WTC11 (cell line): ENCODE data around the gene CNR2. TPM values are rescaled to one million over a fixed set of nuclear protein-coding genes. Genes with fewer than 3 reads are reported as not detected.

ENCODE experiments used
- ATAC-seq: fragments of 200-7000 bp; cut with Tn5 transposase; 2 replicates; pipeline ENCODE4 v1.10.0; 2021; ENCODE audit warnings: mild to moderate bottlenecking, moderate library complexity
- CTCF ChIA-PET: fragments of 300-600 bp; sonication (Branson Sonifier 250); formaldehyde crosslinking; loops from one replicate; lab custom pipeline; 2021; ENCODE audit warnings: antibody characterized with exemption; lab: Charles Lee
- POLR2A ChIA-PET: fragments of 350-600 bp; sonication (Branson Sonifier 250); formaldehyde crosslinking; loops from one replicate; lab custom pipeline; 2021; ENCODE audit warnings: antibody characterized with exemption; lab: Charles Lee
- DNase-seq: peaks from one replicate; pipeline ENCODE4 v3.0.0; 2021; ENCODE audit warnings: low spot score
- H3K27ac Mint-ChIP-seq: 2 replicates; pipeline ENCODE4 v1.8.0; 2021; ENCODE audit warnings: mixed read lengths
- H3K27me3 Mint-ChIP-seq: 2 replicates; pipeline ENCODE4 v1.8.0; 2021; ENCODE audit warnings: low read depth, mild to moderate bottlenecking, moderate library complexity, mixed read lengths
- H3K36me3 Mint-ChIP-seq: 2 replicates; pipeline ENCODE4 v1.8.0; 2021; ENCODE audit warnings: mixed read lengths
- H3K4me1 Mint-ChIP-seq: 2 replicates; pipeline ENCODE4 v1.8.0; 2022; ENCODE audit warnings: mixed read lengths
- H3K4me3 Mint-ChIP-seq: 2 replicates; pipeline ENCODE4 v1.8.0; 2021; ENCODE audit warnings: mild to moderate bottlenecking, moderate library complexity, mixed read lengths
- H3K9me3 Mint-ChIP-seq: 2 replicates; pipeline ENCODE4 v1.8.0; 2021; ENCODE audit warnings: mixed read lengths
- ATF6 ChIP-seq: sonication (generic); formaldehyde crosslinking; IDR thresholded peaks from 2 replicates; pipeline ENCODE4 v1.8.1; 2023; ENCODE audit warnings: mild to moderate bottlenecking, missing genetic modification reagents
- CREM ChIP-seq: sonication (generic); formaldehyde crosslinking; IDR thresholded peaks from 2 replicates; pipeline ENCODE4 v1.8.1; 2022; ENCODE audit warnings: mild to moderate bottlenecking, missing genetic modification reagents, moderate library complexity
- ESRRA ChIP-seq: sonication (generic); formaldehyde crosslinking; IDR thresholded peaks from 2 replicates; pipeline ENCODE4 v1.8.1; 2022; ENCODE audit warnings: mild to moderate bottlenecking, missing genetic modification reagents, borderline replicate concordance
- ETV6 ChIP-seq: sonication (generic); formaldehyde crosslinking; IDR thresholded peaks from 2 replicates; pipeline ENCODE4 v1.8.1; 2022; ENCODE audit warnings: mild to moderate bottlenecking, missing genetic modification reagents
- FOXP1 ChIP-seq: sonication (generic); formaldehyde crosslinking; IDR thresholded peaks from 2 replicates; pipeline ENCODE4 v1.8.0; 2022; ENCODE audit warnings: missing genetic modification reagents, mild to moderate bottlenecking, moderate library complexity, borderline replicate concordance
- GRHL2 ChIP-seq: fragments of 250-450 bp; sonication (Bioruptor Pico); IDR thresholded peaks from 2 replicates; pipeline ENCODE4 v1.8.0; 2022; ENCODE audit warnings: mild to moderate bottlenecking, moderate library complexity; ENCODE audit not compliant: insufficient replicate concordance, severe bottlenecking
- IRF2 ChIP-seq: sonication (generic); formaldehyde crosslinking; IDR thresholded peaks from 2 replicates; pipeline ENCODE4 v1.8.0; 2022; ENCODE audit warnings: low read depth, missing genetic modification reagents, borderline replicate concordance
- JAZF1 ChIP-seq: fragments of 250-450 bp; sonication (Bioruptor Pico); IDR thresholded peaks from 2 replicates; pipeline ENCODE4 v1.9.0; 2021; ENCODE audit warnings: moderate library complexity, mild to moderate bottlenecking, inconsistent platforms
- MAX ChIP-seq: sonication (generic); formaldehyde crosslinking; IDR thresholded peaks from 2 replicates; pipeline ENCODE4 v1.8.0; 2022; ENCODE audit warnings: mild to moderate bottlenecking, missing genetic modification reagents
- MLX ChIP-seq: sonication (generic); formaldehyde crosslinking; IDR thresholded peaks from 2 replicates; pipeline ENCODE4 v1.8.1; 2023; ENCODE audit warnings: mild to moderate bottlenecking, missing genetic modification reagents, moderate library complexity
- TP53 ChIP-seq: sonication (generic); formaldehyde crosslinking; IDR thresholded peaks from 2 replicates; pipeline ENCODE4 v1.8.1; 2023; ENCODE audit warnings: mild to moderate bottlenecking, missing genetic modification reagents
- ZNF416 ChIP-seq: fragments of 250-450 bp; sonication (Bioruptor Pico); IDR thresholded peaks from 2 replicates; pipeline ENCODE4 v1.9.0; 2021; ENCODE audit warnings: mild to moderate bottlenecking, inconsistent platforms
- ZNF423 ChIP-seq: fragments of 250-450 bp; sonication (Bioruptor Pico); IDR thresholded peaks from 2 replicates; pipeline ENCODE4 v2.1.2; 2022; ENCODE audit warnings: mild to moderate bottlenecking, moderate library complexity
- total RNA-seq: library from RNA; stranded (reverse); gene quantifications from 3 replicates; pipeline ENCODE4 v1.2.3, GENCODE V29; 2021
- TF ChIP-seq, protein P1 (sequence below): sonication (generic); formaldehyde crosslinking; IDR thresholded peaks from 2 replicates; pipeline ENCODE4 v1.8.0; 2023; ENCODE audit warnings: missing genetic modification reagents, mild to moderate bottlenecking, borderline replicate concordance
- TF ChIP-seq, protein P2 (sequence below): fragments of 250-450 bp; sonication (Bioruptor Pico); conservative IDR thresholded peaks from 2 replicates; pipeline ENCODE4 v1.9.0; 2021; ENCODE audit warnings: mild to moderate bottlenecking
- TF ChIP-seq, protein P3 (sequence below): sonication (generic); formaldehyde crosslinking; IDR thresholded peaks from 2 replicates; pipeline ENCODE4 v1.8.1; 2022; ENCODE audit warnings: mild to moderate bottlenecking, moderate library complexity, missing genetic modification reagents

The CNR2 gene
- total RNA-seq, 1 experiment from 2014 or later = not detected

DNA sequence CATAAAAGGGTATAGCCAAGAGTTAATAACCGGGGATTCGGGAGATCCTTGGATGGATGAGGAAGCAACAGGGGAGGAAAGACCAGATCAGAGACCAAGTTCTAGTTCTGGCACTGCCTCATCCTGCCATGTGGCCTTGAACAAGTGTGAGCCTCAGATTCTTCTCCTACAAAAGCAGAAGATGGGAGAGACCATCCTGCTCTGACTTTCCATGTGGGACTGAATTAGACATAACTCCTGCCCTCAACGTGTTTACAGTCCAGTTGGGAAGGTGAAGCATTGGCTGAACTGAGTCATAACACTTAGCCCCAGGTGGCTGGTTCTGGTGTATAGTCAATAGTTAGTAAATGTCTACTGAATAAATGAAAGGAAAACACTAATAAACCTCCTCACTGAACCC is 12.1 kb upstream of the CNR2 start:
- Mint-ChIP-seq H3K4me3 (no peak overlapping the region), H3K27ac (no peak overlapping the region), H3K36me3 (no peaks in the 10 kb centered on the region), H3K27me3 (no peaks in the 10 kb centered on the region; the same call in 1 of the 2 replicates), H3K9me3 (no peaks in the 10 kb centered on the region), H3K4me1 (no peaks in the 10 kb centered on the region; the same call in 1 of the 2 replicates)
- DNase-seq (no peak), ATAC-seq (no peak)
- TF ChIP-seq FOXP1 = no peak
- TF ChIP-seq MAX (CRISPR knock-in tag) = no peak
- TF ChIP-seq CREM (CRISPR knock-in tag) = no peak
- TF ChIP-seq, protein P1, sequence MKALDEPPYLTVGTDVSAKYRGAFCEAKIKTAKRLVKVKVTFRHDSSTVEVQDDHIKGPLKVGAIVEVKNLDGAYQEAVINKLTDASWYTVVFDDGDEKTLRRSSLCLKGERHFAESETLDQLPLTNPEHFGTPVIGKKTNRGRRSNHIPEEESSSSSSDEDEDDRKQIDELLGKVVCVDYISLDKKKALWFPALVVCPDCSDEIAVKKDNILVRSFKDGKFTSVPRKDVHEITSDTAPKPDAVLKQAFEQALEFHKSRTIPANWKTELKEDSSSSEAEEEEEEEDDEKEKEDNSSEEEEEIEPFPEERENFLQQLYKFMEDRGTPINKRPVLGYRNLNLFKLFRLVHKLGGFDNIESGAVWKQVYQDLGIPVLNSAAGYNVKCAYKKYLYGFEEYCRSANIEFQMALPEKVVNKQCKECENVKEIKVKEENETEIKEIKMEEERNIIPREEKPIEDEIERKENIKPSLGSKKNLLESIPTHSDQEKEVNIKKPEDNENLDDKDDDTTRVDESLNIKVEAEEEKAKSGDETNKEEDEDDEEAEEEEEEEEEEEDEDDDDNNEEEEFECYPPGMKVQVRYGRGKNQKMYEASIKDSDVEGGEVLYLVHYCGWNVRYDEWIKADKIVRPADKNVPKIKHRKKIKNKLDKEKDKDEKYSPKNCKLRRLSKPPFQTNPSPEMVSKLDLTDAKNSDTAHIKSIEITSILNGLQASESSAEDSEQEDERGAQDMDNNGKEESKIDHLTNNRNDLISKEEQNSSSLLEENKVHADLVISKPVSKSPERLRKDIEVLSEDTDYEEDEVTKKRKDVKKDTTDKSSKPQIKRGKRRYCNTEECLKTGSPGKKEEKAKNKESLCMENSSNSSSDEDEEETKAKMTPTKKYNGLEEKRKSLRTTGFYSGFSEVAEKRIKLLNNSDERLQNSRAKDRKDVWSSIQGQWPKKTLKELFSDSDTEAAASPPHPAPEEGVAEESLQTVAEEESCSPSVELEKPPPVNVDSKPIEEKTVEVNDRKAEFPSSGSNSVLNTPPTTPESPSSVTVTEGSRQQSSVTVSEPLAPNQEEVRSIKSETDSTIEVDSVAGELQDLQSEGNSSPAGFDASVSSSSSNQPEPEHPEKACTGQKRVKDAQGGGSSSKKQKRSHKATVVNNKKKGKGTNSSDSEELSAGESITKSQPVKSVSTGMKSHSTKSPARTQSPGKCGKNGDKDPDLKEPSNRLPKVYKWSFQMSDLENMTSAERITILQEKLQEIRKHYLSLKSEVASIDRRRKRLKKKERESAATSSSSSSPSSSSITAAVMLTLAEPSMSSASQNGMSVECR (CRISPR knock-in tag) = no peak
- no peak for TF ChIP-seq ETV6
- ChIA-PET CTCF (no interaction called here), POLR2A (no interaction called here)

DNA sequence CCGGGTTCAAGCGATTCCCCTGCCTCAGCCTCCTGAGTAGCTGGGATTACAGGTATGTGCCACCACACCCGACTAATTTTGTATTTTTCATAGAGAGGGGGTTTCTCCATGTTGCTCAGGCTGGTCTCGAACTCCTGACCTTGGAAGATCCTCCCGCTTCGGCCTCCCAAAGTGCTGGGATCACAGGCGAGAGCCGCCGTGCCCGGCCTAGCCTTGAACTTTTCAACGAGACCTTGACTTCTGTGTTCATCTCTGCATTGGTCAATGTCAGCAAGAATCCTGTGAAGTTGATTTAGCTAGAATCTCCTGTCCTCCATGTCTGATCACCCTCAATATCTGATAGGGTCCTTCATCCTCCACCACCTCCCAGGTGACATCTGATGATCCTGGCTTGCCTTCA is 11.4 kb upstream of the CNR2 start:
- Mint-ChIP-seq H3K4me1 (no peaks in the 10 kb centered on the region; the same call in 1 of the 2 replicates), H3K27me3 (no peaks in the 10 kb centered on the region; the same call in 1 of the 2 replicates), H3K4me3 (no peak overlapping the region), H3K9me3 (no peaks in the 10 kb centered on the region), H3K36me3 (no peaks in the 10 kb centered on the region), H3K27ac (no peak overlapping the region)
- TF ChIP-seq MLX (CRISPR knock-in tag) (no peak), TP53 (CRISPR knock-in tag) (no peak), GRHL2 (CRISPR knock-in tag) (no peak)
- TF ChIP-seq, protein P2, sequence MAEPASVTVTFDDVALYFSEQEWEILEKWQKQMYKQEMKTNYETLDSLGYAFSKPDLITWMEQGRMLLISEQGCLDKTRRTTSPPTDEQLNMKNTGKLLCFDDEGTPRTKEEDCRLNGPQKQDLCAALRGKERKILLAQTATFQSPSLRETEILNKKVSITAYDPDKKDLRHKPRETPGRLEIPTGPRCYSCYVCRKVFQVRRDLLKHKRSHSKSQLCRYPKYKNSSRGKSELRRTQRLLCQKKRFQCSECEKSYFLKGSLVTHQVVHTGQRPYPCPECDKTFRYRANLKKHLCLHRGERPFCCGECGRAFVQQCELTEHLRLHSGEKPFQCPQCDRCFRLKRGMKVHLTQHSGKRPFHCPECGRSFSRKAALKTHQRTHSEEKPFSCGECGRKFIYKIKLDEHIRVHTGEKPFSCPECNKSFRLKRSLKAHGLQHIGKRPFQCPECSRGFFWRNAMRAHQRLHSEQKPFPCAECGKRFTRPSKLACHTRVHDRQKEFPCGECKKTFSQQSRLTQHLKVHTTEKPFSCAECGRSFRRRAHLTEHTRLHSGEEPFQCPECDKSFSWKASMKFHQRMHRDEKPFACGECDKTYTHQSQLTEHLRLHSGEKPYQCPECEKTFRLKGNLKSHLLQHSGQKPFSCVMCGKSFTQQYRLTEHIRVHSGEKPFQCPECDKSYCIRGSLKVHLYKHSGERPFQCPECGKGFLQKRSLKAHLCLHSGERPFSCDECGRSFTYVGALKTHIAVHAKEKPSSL = no peak
- ChIA-PET POLR2A (no interaction called here), CTCF (no interaction called here)
- DNase-seq (no peak), ATAC-seq (no peak)

DNA sequence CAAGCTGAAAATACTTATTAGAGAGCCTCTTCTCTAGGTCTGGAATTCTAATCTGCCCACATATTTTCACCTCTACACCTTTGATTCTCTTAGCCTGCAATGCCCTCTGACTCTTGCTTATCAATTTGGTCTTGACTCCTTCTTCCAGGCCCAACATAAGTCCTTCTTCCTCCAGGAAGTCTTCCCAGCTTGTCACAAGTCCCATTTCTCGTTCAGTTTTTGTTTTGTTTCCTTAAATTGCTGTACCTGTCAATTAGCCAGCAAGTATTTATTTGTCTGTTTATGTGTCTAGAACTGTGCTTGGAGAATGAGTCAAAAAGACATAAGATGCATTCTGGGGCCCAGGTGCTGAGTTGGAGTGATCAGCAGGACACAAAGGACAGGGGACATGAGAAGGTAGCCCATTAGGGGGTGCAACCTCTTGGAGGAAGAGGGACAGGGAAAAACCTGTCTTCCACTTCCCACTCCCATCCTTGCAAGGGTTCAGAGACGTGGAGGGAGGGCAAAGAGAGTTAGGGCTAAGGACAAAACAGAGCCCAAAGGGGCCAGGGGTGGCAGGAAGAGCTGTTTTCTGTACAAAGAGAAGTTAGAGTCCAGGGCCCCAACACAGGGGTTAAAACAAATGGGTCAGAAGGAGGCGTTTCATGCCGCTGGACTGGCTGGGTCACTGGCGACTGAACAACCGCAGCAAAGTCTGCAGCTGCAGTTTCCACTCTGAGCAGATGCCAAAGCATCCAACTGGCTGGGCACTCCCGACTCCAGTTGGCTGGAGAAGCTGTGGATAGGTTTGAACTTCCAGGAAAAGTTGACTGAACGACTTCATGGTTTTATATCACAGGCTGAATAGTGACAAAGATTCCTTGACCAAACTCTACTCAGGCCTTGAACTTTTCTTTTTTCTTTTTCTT is 10.7 kb upstream of the CNR2 start:
- ChIA-PET CTCF (no interaction called here), POLR2A (no interaction called here)
- Mint-ChIP-seq H3K4me1 (no peaks in the 10 kb centered on the region; the same call in 1 of the 2 replicates), H3K9me3 (no peaks in the 10 kb centered on the region), H3K36me3 (no peaks in the 10 kb centered on the region), H3K27ac (no peak overlapping the region), H3K4me3 (no peak overlapping the region), H3K27me3 (no peaks in the 10 kb centered on the region; the same call in 1 of the 2 replicates)
- no peak for DNase-seq
- ATAC-seq = no peak
- TF ChIP-seq ATF6 (no peak), CREM (CRISPR knock-in tag) (no peak), IRF2 (CRISPR knock-in tag) (no peak), JAZF1 (CRISPR knock-in tag) (no peak), ESRRA (CRISPR knock-in tag) (no peak), ZNF423 (no peak), ZNF416 (CRISPR knock-in tag) (no peak)
- TF ChIP-seq, protein P3, sequence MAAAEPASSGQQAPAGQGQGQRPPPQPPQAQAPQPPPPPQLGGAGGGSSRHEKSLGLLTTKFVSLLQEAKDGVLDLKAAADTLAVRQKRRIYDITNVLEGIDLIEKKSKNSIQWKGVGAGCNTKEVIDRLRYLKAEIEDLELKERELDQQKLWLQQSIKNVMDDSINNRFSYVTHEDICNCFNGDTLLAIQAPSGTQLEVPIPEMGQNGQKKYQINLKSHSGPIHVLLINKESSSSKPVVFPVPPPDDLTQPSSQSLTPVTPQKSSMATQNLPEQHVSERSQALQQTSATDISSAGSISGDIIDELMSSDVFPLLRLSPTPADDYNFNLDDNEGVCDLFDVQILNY (CRISPR knock-in tag) = no peak
